Measurements from ENCODE around the gene COL24A1. TPM values are rescaled to one million over a fixed set of nuclear protein-coding genes. Genes with fewer than 3 reads are reported as not detected.

COL24A1 gene
- total and polyA plus RNA-seq, 2 donors (not counting 3 experiments of a cell fraction or from before 2014, with no cell fraction given), result 0.03 TPM; not detected in 1

DNA sequence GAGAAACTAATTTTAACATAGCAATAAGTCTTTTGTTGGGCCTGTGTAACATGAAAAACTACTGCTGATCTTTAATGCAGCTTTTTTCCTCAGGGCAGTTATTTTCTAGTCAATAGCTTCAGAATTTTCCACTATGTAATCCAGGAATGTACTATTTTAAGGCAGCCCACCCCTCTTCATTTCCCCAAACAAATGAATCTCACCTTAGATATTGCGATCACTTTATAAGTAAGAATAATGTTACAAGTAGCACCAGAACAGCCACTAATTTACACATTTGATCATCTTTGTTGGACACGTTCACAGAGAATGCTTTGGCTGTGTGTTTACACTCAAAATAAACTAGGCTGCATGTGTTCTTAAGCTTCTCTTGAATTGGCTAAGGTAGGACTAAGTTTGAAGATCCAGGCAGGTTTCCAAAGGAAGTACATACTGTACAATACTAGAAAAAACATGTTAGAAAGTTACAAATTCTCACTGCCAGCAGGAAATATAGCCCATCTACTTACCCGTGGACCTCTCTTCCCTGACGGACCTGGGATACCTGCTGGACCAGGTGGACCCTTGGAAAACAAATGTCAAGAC, 41.7 kb downstream of the COL24A1 start:
- H3K9me1 ChIP-seq (replicated peaks; ENCODE audit: control insufficient read depth, extremely low read depth, insufficient read depth, low read length), result no peaks in the 10 kb centered on the region
- dilution Hi-C loops (cut with MboI; ENCODE audit: extremely low pct_ligation_motif_present, low sequenced_read_pairs), result no loop called here
- CTCF ChIA-PET, result interaction anchor here (0.6 to 1.4 kb wide), 2 partner anchors 32 to 960 kb away, joined by 3 to 4 read pairs; no protein-coding TSS in a partner anchor
- no peaks in the 10 kb centered on the region for H3K27me3 ChIP-seq (ENCODE audit: control insufficient read depth in 2 of 2, insufficient read depth in 2 of 2, low read length in 2 of 2)
- no peak overlapping the region for H3K4me2 ChIP-seq (ENCODE audit: insufficient read depth, low read length)
- H3K9ac ChIP-seq (replicated peaks; ENCODE audit: extremely low read depth, insufficient read depth, low read length), result no peak overlapping the region
- TF ChIP-seq CTCF (IDR thresholded peaks at IDR 0.05; ENCODE audit: extremely low read depth in 1 of 2, insufficient read depth in 1 of 2, low read depth in 1 of 2, low read length in 2 of 2) (no peak), POLR2AphosphoS5 (IDR thresholded peaks at IDR 0.05; ENCODE audit: insufficient read depth, low read depth, low read length) (no peak), GATA2 (IDR thresholded peaks at IDR 0.05; ENCODE audit: insufficient read depth, insufficient read length, low read depth, low read length) (no peak), EZH2 (IDR thresholded peaks at IDR 0.05; ENCODE audit: borderline replicate concordance, low read depth, low read length, severe bottlenecking) (no peak), POLR2A (IDR thresholded peaks at IDR 0.05; ENCODE audit: low read depth, low read length) (no peak), FOS (IDR thresholded peaks at IDR 0.05; ENCODE audit: borderline replicate concordance, insufficient read depth, low read length) (no peak), MYC (IDR thresholded peaks at IDR 0.05; ENCODE audit: low read depth, low read length) (no peak), JUN (IDR thresholded peaks at IDR 0.05; ENCODE audit: borderline replicate concordance, insufficient read depth, insufficient read length, low read depth) (no peak), MAX (IDR thresholded peaks at IDR 0.05; ENCODE audit: insufficient read depth, insufficient read length) (no peak)
- no peaks in the 10 kb centered on the region for H3K9me3 ChIP-seq (replicated peaks; ENCODE audit: control insufficient read depth, insufficient read depth, low read length)
- no peaks in the 10 kb centered on the region for H3K4me1 ChIP-seq (ENCODE audit: control insufficient read depth, extremely low read depth, insufficient read depth, low read length)
- intact Hi-C loops (cut with micrococcal nuclease), result no loop called here
- DNase-seq (ENCODE audit: low read depth, low spot score) (no peak), FAIRE-seq (no peak)
- POLR2A ChIA-PET, result no interaction called here
- no peaks in the 10 kb centered on the region for H3K36me3 ChIP-seq (ENCODE audit: control insufficient read depth in 2 of 2, extremely low read depth in 1 of 2, insufficient read depth in 2 of 2, low read length in 2 of 2)
- no peaks in the 10 kb centered on the region for H4K20me1 ChIP-seq (replicated peaks; ENCODE audit: control insufficient read depth, extremely low read depth, insufficient read depth, low read length)
- H2AFZ ChIP-seq (ENCODE audit: low read depth, low read length), result no peak overlapping the region
- BruUV-seq (replicated peaks), result no TSS peak
- no peaks in the 10 kb centered on the region for H3K79me2 ChIP-seq (ENCODE audit: control insufficient read depth, insufficient read depth, low read length)
- H3K27ac ChIP-seq (ENCODE audit: insufficient read depth, low read depth, low read length), result no peak overlapping the region
- no peak overlapping the region for H3K4me3 ChIP-seq (replicated peaks in 1 of 3; ENCODE audit: insufficient read depth in 1 of 3, low read depth in 1 of 3, low read length in 3 of 3)

All from endothelial cell of umbilical vein (primary cell).